HG03442 (cell line): ENCODE data around the gene XYLT1.

Experiments
- ATAC-seq: cut with Tn5 transposase; IDR thresholded peaks from one replicate; pipeline ENCODE4 v1.9.1; 2021; ENCODE audit warnings: mild to moderate bottlenecking, moderate library complexity; ENCODE audit not compliant: unreplicated experiment

Gene XYLT1

GRCh38 chr16:17166095-17166494 lies 304.7 kb downstream of the XYLT1 start:
- no peak for ATAC-seq

GRCh38 chr16:17162560-17162959 lies 308.2 kb downstream of the XYLT1 start:
- ATAC-seq = no peak

GRCh38 chr16:17160920-17161431 lies 309.8 kb downstream of the XYLT1 start:
- ATAC-seq = no peak

GRCh38 chr16:17160285-17160853 lies 310.4 kb downstream of the XYLT1 start:
- no peak for ATAC-seq

- no peak for ATAC-seq
These were observed 311.1 kb downstream of the XYLT1 start for GRCh38 chr16:17159617-17160016.

- no peak for ATAC-seq
These were observed 314.8 kb downstream of the XYLT1 start for GRCh38 chr16:17155936-17156335.

- no peak for ATAC-seq
These were observed 315.3 kb downstream of the XYLT1 start for GRCh38 chr16:17155485-17155884.

- ATAC-seq = no peak
These were observed 315.8 kb downstream of the XYLT1 start for GRCh38 chr16:17154981-17155380.

- no peak for ATAC-seq
These were observed 318.4 kb downstream of the XYLT1 start for GRCh38 chr16:17152311-17152710.

GRCh38 chr16:17151335-17151734 lies 319.4 kb downstream of the XYLT1 start:
- ATAC-seq = no peak

GRCh38 chr16:17149904-17150483 lies 320.8 kb downstream of the XYLT1 start:
- no peak for ATAC-seq

GRCh38 chr16:17147942-17148341 lies 322.8 kb downstream of the XYLT1 start:
- ATAC-seq = no peak

GRCh38 chr16:17145029-17145428 lies 325.7 kb downstream of the XYLT1 start:
- no peak for ATAC-seq

GRCh38 chr16:17144431-17144830 lies 326.3 kb downstream of the XYLT1 start:
- no peak for ATAC-seq

- no peak for ATAC-seq
These were observed 327.0 kb downstream of the XYLT1 start for GRCh38 chr16:17143546-17144419.

- no peak for ATAC-seq
These were observed 332.0 kb downstream of the XYLT1 start for GRCh38 chr16:17138801-17139200.

GRCh38 chr16:17135439-17135838 lies 335.3 kb downstream of the XYLT1 start:
- no peak for ATAC-seq

- peak; percentile 92 for ATAC-seq
These were observed 336.2 kb downstream of the XYLT1 start for GRCh38 chr16:17134586-17134985.

GRCh38 chr16:17133851-17134250 lies 336.9 kb downstream of the XYLT1 start:
- ATAC-seq = no peak

- no peak for ATAC-seq
These were observed 339.4 kb downstream of the XYLT1 start for GRCh38 chr16:17131351-17131750.

- ATAC-seq = no peak
These were observed 340.0 kb downstream of the XYLT1 start for GRCh38 chr16:17130733-17131132.

GRCh38 chr16:17129971-17130370 lies 340.8 kb downstream of the XYLT1 start:
- ATAC-seq = no peak
